BLaER1 treated with 17β-estradiol and CSF1 and Interleukin-3, amounts not matched to agents 10 nM and 100 nM (cell line): ENCODE data around the gene ZBTB7A.
A peak's percentile ranks its signal among the peaks of the same experiment; 100 is the strongest.

ENCODE experiments used
- H3K27ac ChIP-seq, 11 experiments: shearing (Covaris generic); formaldehyde crosslinking; 2 replicates each; pipeline ENCODE4 v1.8.1; 2022
- H3K27me3 ChIP-seq, 11 experiments: shearing (Covaris generic); formaldehyde crosslinking; 2 replicates each; pipeline ENCODE4 v1.8.1; 2022
- H3K36me3 ChIP-seq, 11 experiments: shearing (Covaris generic); formaldehyde crosslinking; 2 replicates each; pipeline ENCODE4 v1.8.1; 2022
- H3K4me1 ChIP-seq, 10 experiments: shearing (Covaris generic); formaldehyde crosslinking; 2 replicates each; pipeline ENCODE4 v1.8.1; 2022
- H3K4me2 ChIP-seq, 11 experiments: shearing (Covaris generic); formaldehyde crosslinking; 2 replicates each; pipeline ENCODE4 v1.8.1; 2022
- H3K4me3 ChIP-seq, 10 experiments: shearing (Covaris generic); formaldehyde crosslinking; 2 replicates each; pipeline ENCODE4 v1.8.1; 2022
- H3K9ac ChIP-seq, 11 experiments: shearing (Covaris generic); formaldehyde crosslinking; 2 replicates each; pipeline ENCODE4 v1.8.1; 2022
- H3K9me3 ChIP-seq, 11 experiments: shearing (Covaris generic); formaldehyde crosslinking; replicated peaks in 1 of 11; 2 replicates each; pipeline ENCODE4 v1.8.1; 2022
- H4K20me1 ChIP-seq, 11 experiments: shearing (Covaris generic); formaldehyde crosslinking; 2 replicates each; pipeline ENCODE4 v1.8.1; 2022
- Cebpa-rat ChIP-seq, 11 experiments: shearing (Covaris generic); IDR thresholded peaks; 2 replicates each; pipeline ENCODE4 v1.8.1; 2022

Gene ZBTB7A

GRCh38 chr19:4089946-4090345 is 23.2 kb upstream of the ZBTB7A start:
- H3K4me1 ChIP-seq = peaks cover 35 to 94% (median 79%) of the 10 kb centered on the region in 10 experiments
- H3K27ac ChIP-seq = peak overlapping the region; percentile 64 to 85 (median 81)
- H3K4me3 ChIP-seq = peak overlapping the region; percentile 42 to 66 (median 52)
- TF ChIP-seq Cebpa-rat (IDR thresholded peaks at IDR 0.05) = no peak
- H3K36me3 ChIP-seq = peaks cover 15 to 55% (median 38%) of the 10 kb centered on the region in 11 experiments
- peak overlapping the region; percentile 68 to 81 (median 74) for H3K9ac ChIP-seq
- peaks cover 0 to 21% (median 0%) of the 10 kb centered on the region in 11 experiments; a peak in 5 of 22 replicates for H4K20me1 ChIP-seq
- H3K4me2 ChIP-seq = peak overlapping the region; percentile 93 to 99 (median 97)
- H3K27me3 ChIP-seq = no peaks in the 10 kb centered on the region
- H3K9me3 ChIP-seq = no peaks in the 10 kb centered on the region

GRCh38 chr19:4089400-4089908 is 22.8 kb upstream of the ZBTB7A start:
- peaks cover 38 to 94% (median 82%) of the 10 kb centered on the region in 10 experiments for H3K4me1 ChIP-seq
- peak overlapping the region; percentile 68 to 81 (median 74) for H3K9ac ChIP-seq
- H3K27ac ChIP-seq = peak overlapping the region; percentile 64 to 85 (median 81)
- no peaks in the 10 kb centered on the region for H3K9me3 ChIP-seq
- H4K20me1 ChIP-seq = peaks cover 0 to 17% (median 0%) of the 10 kb centered on the region in 11 experiments; a peak in 4 of 22 replicates
- H3K27me3 ChIP-seq = no peaks in the 10 kb centered on the region
- no peak for TF ChIP-seq Cebpa-rat (IDR thresholded peaks at IDR 0.05)
- peaks cover 10 to 50% (median 33%) of the 10 kb centered on the region in 11 experiments; a peak in 21 of 22 replicates for H3K36me3 ChIP-seq
- H3K4me3 ChIP-seq = peak overlapping the region; percentile 42 to 66 (median 52)
- peak overlapping the region; percentile 93 to 99 (median 97) for H3K4me2 ChIP-seq

GRCh38 chr19:4088975-4089374 is 22.3 kb upstream of the ZBTB7A start:
- Histone ChIP-seq H3K9ac (peak overlapping the region; percentile 68 to 81 (median 74)), H3K4me3 (peak overlapping the region; percentile 42 to 66 (median 52)), H3K27ac (peak overlapping the region; percentile 64 to 85 (median 81)), H3K9me3 (no peaks in the 10 kb centered on the region), H3K36me3 (peaks cover 5 to 46% (median 28%) of the 10 kb centered on the region in 11 experiments; a peak in 21 of 22 replicates), H3K4me2 (peak overlapping the region; percentile 93 to 99 (median 97)), H3K27me3 (no peaks in the 10 kb centered on the region), H4K20me1 (peaks cover 0 to 15% (median 0%) of the 10 kb centered on the region in 11 experiments; a peak in 4 of 22 replicates), H3K4me1 (peaks cover 43 to 94% (median 82%) of the 10 kb centered on the region in 10 experiments)
- no peak for TF ChIP-seq Cebpa-rat (IDR thresholded peaks at IDR 0.05)

GRCh38 chr19:4087787-4088679 is 21.3 kb upstream of the ZBTB7A start:
- TF ChIP-seq Cebpa-rat (IDR thresholded peaks at IDR 0.05) = no peak
- peak overlapping the region; percentile 93 to 99 (median 97) for H3K4me2 ChIP-seq
- H3K9ac ChIP-seq = peak overlapping the region in 8 of 11 experiments; percentile 36 to 81 (median 58); a peak in 10 of 22 replicates

GRCh38 chr19:4086411-4086867 is 19.7 kb upstream of the ZBTB7A start:
- Histone ChIP-seq H3K4me2 (peak overlapping the region in 6 of 11 experiments; percentile 5 to 99 (median 11); a peak in 2 of 22 replicates), H3K9me3 (no peaks in the 10 kb centered on the region), H3K9ac (0 out of 22 replicates have a peak overlapping the region, but pooled peaks of 1 of the 11 experiments have one; percentile 9), H3K27me3 (no peaks in the 10 kb centered on the region), H3K36me3 (peaks cover 0 to 21% (median 5%) of the 10 kb centered on the region in 11 experiments; a peak in 10 of 22 replicates), H3K4me3 (no peak overlapping the region), H4K20me1 (peaks cover 0 to 15% (median 0%) of the 10 kb centered on the region in 11 experiments; a peak in 2 of 22 replicates), H3K27ac (no peak overlapping the region; a peak in 1 of 22 replicates), H3K4me1 (peaks cover 61 to 96% (median 93%) of the 10 kb centered on the region in 10 experiments)
- no peak for TF ChIP-seq Cebpa-rat (IDR thresholded peaks at IDR 0.05)

More at GRCh38 chr19:4087787-4088679, 21.3 kb upstream of the ZBTB7A start:
- Histone ChIP-seq H3K4me1 (peaks cover 52 to 94% (median 82%) of the 10 kb centered on the region in 10 experiments), H3K27me3 (no peaks in the 10 kb centered on the region), H4K20me1 (peaks cover 0 to 15% (median 0%) of the 10 kb centered on the region in 11 experiments; a peak in 3 of 22 replicates), H3K27ac (peak overlapping the region in 9 of 11 experiments; percentile 10 to 85 (median 81); a peak in 14 of 22 replicates), H3K9me3 (no peaks in the 10 kb centered on the region), H3K4me3 (no peak overlapping the region), H3K36me3 (peaks cover 0 to 36% (median 18%) of the 10 kb centered on the region in 11 experiments; a peak in 19 of 22 replicates)

GRCh38 chr19:4084547-4084877 is 17.8 kb upstream of the ZBTB7A start:
- H3K27ac ChIP-seq = peak overlapping the region in 10 of 11 experiments; percentile 65 to 85 (median 80); a peak in 18 of 22 replicates

GRCh38 chr19:4083677-4084546 is 17.2 kb upstream of the ZBTB7A start:
- peaks cover 53 to 91% (median 80%) of the 10 kb centered on the region in 10 experiments for H3K4me1 ChIP-seq
- peak overlapping the region; percentile 54 to 85 (median 79); a peak in 20 of 22 replicates for H3K27ac ChIP-seq

More at GRCh38 chr19:4084547-4084877, 17.8 kb upstream of the ZBTB7A start:
- H3K9me3 ChIP-seq = no peaks in the 10 kb centered on the region
- no peak for TF ChIP-seq Cebpa-rat (IDR thresholded peaks at IDR 0.05)
- H3K4me1 ChIP-seq = peaks cover 53 to 91% (median 83%) of the 10 kb centered on the region in 10 experiments
- no peaks in the 10 kb centered on the region for H3K27me3 ChIP-seq
- H3K4me3 ChIP-seq = peak overlapping the region in 7 of 10 experiments; percentile 45 to 67 (median 54); a peak in 11 of 20 replicates
- H3K4me2 ChIP-seq = peak overlapping the region; percentile 88 to 98 (median 93)
- H3K36me3 ChIP-seq = peaks cover 0 to 6% (median 0%) of the 10 kb centered on the region in 11 experiments; a peak in 4 of 22 replicates
- peaks cover 0 to 4% (median 0%) of the 10 kb centered on the region in 11 experiments; a peak in 1 of 22 replicates for H4K20me1 ChIP-seq
- peak overlapping the region; percentile 57 to 78 (median 73); a peak in 17 of 22 replicates for H3K9ac ChIP-seq

More at GRCh38 chr19:4083677-4084546, 17.2 kb upstream of the ZBTB7A start:
- peaks cover 0 to 6% (median 0%) of the 10 kb centered on the region in 11 experiments; a peak in 4 of 22 replicates for H3K36me3 ChIP-seq
- peak overlapping the region; percentile 88 to 98 (median 93) for H3K4me2 ChIP-seq
- TF ChIP-seq Cebpa-rat (IDR thresholded peaks at IDR 0.05) = no peak
- H3K9me3 ChIP-seq = no peaks in the 10 kb centered on the region
- no peaks in the 10 kb centered on the region for H4K20me1 ChIP-seq
- peak overlapping the region; percentile 57 to 78 (median 73); a peak in 21 of 22 replicates for H3K9ac ChIP-seq
- H3K27me3 ChIP-seq = no peaks in the 10 kb centered on the region
- peak overlapping the region; percentile 30 to 67 (median 53); a peak in 18 of 20 replicates for H3K4me3 ChIP-seq
